Retinal pigment epithelial cell (primary cell): ENCODE measurements around the gene KNSTRN.
A peak's percentile ranks its signal among the peaks of the same experiment; 100 is the strongest.

ENCODE experiments used
- DNase-seq: peaks from one replicate; pipeline ENCODE4 v3.0.0-alpha.2; 2010; ENCODE audit warnings: low read depth
- H3K4me3 ChIP-seq: 2 replicates; pipeline ENCODE4 v1.5.1; 2011; ENCODE audit warnings: mild to moderate bottlenecking, low read length, control low read depth, moderate library complexity
- CTCF ChIP-seq: conservative IDR thresholded peaks from 2 replicates; pipeline ENCODE4 v1.5.1; 2011; ENCODE audit warnings: low read depth, low read length, control low read depth, inconsistent platforms

The KNSTRN gene

GRCh38 chr15:40421246-40422157 lies 39.0 kb downstream of the KNSTRN start:
- no peak for DNase-seq
- peak; percentile 92 for TF ChIP-seq CTCF
- peak overlapping the region; percentile 13 for H3K4me3 ChIP-seq

GRCh38 chr15:40424483-40425115 lies 42.1 kb downstream of the KNSTRN start:
- DNase-seq, result no peak
- no peak overlapping the region for H3K4me3 ChIP-seq
- TF ChIP-seq CTCF, result no peak

DNA sequence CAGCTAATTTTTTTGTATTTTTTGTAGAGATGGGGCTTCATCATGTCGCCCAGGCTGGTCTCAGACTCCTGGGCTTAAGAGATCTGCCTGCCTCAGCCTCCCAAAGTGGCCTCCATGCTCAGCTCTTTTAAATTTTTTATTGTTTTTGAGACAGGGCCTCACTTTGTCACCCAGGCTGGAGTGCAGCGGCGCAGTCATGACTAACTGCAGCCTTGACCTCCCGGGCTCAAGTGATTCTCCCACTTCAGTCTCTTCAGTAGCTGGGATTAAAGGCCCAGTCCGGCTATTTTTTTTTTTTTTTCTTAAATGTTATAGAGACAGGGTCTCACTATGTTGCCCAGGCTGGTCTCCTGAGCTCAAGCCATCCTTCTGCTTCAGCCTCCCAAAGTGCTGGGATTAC lies 43.2 kb downstream of the KNSTRN start:
- no peak for DNase-seq
- no peak for TF ChIP-seq CTCF
- H3K4me3 ChIP-seq, result no peak overlapping the region

- DNase-seq, result no peak
- no peak overlapping the region for H3K4me3 ChIP-seq
- TF ChIP-seq CTCF, result no peak
Observed at GRCh38 chr15:40427188-40427587, 44.7 kb downstream of the KNSTRN start.

- TF ChIP-seq CTCF, result no peak
- DNase-seq, result no peak
- no peak overlapping the region for H3K4me3 ChIP-seq
Observed at GRCh38 chr15:40428185-40428584, 45.7 kb downstream of the KNSTRN start.

GRCh38 chr15:40429068-40429710 lies 46.7 kb downstream of the KNSTRN start:
- H3K4me3 ChIP-seq, result no peak overlapping the region
- TF ChIP-seq CTCF, result no peak
- no peak for DNase-seq
